C1 segment of cervical spinal cord (tissue), 14 donors: ENCODE data around the gene CHRNA1.

Source experiments
- DNase-seq, 14 donors: peaks; one replicate each; lab custom pipeline; 2025; lab: John Stamatoyannopoulos, UW

Gene CHRNA1

DNA sequence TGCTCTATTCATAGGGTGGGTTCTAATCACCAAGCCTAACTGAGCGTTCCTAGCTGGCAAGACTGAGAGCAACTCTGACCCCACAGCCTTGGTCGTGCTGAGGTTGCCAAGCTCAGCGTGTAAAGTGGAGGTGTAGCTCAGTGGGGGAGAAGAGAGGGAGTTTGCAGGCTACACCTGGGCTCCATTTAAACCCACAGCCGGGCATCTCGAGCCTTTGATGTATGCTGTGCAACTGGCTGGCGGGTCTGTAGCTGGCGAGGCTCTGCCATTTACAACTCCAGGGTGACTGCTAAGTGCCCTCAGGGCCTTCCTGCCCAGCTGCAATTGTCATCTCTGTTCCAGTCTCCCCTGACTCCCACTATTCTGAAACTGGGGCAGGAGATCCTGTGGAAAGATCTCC is 20.0 kb upstream of the CHRNA1 start:
- no peak for DNase-seq

DNA sequence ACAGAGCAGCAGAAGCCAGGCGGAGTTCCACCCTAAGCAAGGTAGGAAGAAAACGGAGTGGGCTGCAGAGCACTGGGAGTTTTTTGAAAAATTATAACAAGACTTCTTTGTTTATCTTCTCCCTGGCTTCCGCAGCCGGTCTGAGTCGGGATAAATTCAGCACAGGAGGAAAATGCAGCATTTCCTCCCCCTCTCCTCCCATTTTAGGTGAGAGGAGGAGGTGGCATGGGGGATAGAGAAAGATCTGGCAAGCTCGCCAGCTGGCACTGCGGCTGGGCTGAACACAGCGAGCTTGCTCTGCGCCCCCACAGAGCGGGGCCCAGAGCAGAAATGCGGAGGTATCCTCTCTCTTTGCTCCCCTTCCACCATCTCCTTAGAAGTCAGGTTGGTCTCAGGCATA is 17.7 kb upstream of the CHRNA1 start:
- no peak for DNase-seq

DNA sequence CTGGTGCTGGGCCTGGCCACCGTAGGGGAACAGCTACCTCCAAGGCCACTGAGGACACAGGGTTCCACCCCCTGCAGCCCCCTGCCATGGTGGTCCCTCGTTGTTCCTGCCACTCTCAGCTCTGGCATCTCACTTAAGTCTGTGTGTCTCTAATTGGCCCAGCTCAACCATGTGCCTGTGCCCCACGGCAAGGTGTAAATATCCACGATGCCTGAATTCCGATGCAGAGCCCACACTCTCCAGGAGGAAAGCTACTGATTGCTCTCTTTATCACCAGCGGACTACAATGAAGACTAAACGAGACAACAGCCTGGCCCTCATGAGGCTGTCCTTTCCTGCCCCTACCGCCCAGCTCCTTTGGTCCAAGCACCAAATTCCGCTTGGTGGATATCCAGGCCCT is 17.0 kb upstream of the CHRNA1 start:
- no peak for DNase-seq

DNA sequence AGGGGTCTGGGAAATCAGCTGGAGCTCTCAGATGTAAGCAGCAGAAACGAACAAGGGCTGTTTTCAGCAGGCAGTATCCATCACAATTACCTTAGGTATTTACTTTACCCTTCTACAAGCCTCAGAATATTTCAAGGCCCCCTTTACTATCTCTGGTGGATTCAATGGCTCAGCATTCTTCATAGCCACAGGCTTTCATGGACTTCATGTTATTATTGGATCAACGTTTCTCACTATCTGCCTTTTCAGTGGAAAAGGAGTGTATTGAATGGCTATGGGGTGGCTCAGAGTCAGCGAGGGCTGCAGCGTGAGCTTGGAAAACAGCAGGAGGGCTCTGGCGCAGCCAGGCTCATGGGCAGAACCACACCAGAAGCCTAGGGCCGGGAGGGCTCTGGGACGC is 16.6 kb upstream of the CHRNA1 start:
- no peak for DNase-seq

DNA sequence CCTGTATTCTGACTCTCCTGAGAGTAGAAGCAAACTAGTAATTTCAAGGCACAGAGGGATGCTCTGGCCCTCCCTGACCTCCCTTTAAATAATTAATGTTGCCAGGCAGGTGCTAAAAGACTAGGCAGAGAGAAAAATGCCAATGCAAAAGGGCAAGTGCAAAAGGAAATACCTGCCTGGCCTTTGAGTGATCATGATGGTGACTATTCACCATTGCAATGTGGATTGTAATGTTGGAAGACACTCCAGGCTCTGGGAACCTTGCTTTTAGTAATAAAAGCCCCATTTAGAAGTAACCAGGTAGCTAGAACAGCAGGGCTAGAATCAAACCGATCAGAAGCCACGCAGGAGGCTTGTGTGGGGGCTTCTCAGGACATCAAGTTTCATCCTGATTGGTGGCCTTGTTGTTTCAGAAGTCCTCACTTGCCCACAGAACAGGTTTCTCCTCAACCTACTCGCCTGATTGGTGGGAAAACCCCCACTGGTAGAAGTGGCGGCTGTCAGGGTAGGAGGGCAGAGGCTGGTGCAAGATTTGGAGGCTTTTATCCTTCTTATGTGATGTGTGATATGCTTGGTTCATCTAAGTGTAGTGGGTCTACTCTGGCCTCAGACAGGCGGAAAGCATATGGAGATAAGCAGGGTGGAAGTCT is 16.0 kb upstream of the CHRNA1 start:
- no peak for DNase-seq

DNA sequence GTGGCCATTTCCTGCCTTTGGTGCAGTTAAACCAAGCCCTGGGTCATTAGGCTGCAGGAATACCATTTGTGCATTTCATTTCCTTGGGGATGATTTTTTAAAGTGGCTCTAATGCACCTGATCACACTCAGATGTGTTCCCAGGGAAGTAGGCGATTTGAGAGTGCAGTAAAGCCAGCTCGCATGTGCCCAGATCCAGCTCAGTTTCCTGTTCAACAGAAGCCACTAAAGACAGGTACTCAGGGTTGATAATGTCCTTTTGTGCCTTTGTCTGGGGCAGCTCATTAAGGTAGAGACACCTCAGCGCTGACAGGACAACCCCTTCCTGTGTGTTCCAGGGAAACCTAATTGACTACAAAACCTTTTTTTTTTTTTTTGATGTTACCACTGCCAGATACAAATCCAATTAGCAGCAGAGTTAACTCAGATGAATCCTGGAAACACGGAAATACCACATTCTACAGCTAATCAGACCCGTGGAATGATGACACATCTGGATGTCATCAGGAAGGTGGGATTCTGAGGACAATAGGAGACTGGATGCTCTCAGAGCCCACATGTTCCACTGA is 15.2 kb upstream of the CHRNA1 start:
- no peak for DNase-seq

DNA sequence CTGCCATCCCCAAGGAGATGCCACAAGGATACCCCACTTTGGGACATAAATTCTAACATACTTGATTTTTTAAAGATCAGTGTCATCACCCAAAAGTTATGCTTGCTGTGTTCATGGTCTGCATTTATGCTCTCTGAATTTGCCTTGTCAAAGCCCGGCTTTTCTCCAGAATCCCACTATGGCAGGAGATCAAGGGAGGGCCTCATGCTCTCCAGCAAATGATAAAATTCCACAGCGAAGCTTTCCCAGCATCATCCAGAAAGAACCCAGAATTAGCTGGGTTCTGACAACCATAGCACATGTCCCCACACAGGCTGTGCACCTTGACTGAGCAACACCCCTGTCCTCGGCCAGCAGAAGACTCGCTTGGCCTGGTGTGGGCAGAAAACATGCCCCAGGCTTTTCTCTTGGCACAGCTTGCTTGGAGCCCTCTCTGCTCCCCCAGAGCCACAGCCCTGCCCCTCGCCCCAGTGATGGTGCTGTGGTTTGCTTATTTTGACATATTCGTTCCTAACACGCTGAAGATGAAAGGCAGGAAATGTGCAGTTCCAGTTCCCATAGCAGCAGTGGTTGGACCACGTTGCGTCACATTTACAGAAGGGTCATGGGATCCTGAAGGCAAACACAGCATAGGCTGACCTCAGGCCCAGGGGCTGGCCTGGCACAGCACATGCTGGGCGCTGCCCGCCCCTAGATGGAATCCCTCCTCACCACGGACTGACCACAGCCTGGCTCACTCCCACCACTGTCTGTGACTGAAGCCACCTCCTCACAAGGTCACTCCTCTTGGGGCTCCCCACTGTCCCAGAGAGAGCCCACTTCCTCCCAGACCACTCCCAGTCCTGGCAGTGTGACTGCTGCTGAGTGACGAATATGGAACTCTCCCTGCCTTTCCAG is 14.1 kb upstream of the CHRNA1 start:
- peak in 4 of 14 donors; percentile 7 to 42 (median 15) for DNase-seq

DNA sequence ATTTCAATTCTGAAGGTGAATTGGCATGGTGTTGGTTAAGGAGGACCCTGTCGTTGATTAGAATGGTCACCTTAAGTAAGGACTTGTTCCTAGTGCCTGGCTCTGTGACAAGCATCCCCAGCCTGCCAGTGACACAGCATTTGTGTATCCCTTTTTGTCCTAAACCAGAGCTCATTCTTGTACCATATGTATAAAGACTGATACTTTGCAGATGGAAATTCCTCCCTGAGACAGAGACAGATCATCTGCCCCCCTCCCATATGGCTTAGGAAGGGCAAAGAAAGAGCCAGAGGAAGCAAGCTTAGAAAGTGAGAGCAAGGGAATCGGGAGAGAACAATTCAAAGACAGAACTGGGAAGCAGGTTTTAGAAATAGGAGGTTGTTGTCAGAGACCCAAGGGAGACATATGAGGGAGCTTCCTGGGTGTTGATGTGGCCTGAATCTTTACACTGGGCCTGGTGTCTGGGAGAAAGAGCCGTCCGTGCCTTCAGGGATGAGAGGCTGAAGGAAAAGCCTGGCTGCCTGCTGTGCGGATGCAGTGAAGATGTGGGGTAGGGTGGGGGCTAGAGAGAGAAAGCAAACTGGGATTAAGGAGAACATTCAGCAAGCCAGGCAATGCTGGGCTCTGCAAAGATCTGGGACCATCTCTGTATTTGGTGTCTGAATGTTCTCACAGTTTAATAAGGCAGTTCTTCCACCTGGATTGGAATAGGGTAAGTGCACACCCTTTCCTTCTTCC is 13.2 kb upstream of the CHRNA1 start:
- no peak for DNase-seq

DNA sequence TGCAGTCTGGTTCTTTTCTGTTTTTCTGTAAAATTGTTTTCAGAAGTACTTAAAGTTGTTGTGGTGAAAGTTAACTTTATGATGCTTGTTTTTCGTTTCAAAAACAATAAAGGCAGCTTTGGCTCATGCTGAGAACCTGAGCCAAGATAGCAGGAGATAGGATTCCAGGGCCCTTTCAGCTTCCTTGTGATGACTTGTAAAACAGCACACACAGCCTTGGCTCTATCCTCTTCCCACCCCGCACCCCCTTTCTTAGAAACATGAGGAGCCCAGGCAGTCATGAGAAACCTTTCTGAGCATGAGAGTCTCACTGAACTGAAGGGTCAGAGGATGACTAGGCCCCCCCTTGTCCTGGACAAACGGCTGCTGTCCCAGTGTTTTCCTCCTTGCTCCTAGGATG is 12.4 kb upstream of the CHRNA1 start:
- DNase-seq = no peak

DNA sequence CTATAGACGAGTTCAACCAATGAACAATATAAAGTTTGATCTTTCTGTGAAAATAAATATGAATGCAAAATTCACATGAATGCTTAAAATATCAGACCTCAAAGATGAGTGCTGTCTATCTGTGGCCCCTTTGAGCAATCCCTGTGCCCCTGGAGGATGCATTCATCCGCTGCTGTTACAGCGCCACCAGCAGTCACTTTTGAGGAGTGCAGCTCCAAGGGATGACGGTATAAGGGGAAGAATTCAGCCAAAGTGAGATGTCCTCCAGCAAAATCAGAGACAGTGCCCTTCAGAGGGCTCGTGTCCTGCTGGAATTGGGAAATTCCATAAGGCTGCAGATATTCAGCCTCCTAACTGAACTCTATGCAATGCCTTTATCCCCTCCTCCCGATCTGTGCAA is 12.0 kb upstream of the CHRNA1 start:
- no peak for DNase-seq

DNA sequence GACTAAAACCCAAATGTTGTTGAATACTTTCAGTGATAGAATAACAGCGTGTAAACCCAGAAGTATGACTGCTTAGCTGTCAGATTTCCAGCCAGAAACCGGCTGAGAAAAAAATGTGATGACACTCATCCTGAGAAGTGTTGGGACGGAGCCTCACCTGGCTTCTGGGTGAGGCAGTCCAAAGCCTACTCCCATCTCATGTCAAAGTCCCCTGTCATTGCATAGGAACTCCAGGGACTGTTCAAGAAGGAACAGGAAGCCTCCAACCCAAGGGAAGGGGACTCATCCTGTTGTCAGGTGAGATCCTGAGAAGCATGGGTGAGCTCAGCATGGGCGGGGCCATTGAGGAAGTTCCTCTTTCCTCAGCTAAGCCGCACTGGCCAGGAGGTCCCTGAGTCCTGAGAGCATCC is 11.3 kb upstream of the CHRNA1 start:
- no peak for DNase-seq

DNA sequence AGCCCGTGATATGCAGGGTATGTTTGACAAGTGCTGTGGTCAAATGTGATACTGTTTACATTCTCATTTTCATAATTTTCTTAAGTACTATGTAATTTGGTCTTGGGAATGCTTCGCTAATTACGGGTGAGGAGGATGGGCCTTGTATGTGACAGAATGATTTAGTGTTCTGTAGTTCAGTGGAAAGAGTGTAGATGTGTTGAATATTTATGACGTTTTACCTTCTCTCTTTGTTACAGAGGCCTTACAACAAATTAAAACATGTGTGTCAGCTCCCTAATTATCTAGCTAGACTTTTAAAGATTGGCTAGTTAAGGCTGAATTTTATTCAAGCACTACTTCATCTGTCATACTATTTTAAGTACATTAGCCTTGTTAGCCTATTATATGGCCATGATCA is 10.6 kb upstream of the CHRNA1 start:
- no peak for DNase-seq

DNA sequence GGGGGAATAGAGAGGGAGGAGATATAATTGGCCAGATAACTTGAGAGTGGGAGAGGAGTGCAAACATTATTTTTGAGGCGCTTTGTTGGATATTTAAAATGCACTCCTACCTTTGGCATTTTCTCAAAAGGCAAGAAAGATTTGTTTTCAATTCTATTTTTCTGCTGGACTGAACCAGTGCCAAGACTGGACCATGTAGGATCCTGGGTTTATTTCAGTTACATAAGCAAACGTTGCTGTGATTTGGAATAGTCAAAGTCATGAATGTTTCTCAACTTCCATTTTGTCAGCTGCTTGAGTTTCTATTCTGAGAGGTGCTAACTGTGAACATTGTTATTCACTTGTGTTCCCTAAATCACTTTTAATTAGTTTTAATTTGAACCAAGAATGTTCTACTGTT is 8.9 kb upstream of the CHRNA1 start:
- DNase-seq = no peak

DNA sequence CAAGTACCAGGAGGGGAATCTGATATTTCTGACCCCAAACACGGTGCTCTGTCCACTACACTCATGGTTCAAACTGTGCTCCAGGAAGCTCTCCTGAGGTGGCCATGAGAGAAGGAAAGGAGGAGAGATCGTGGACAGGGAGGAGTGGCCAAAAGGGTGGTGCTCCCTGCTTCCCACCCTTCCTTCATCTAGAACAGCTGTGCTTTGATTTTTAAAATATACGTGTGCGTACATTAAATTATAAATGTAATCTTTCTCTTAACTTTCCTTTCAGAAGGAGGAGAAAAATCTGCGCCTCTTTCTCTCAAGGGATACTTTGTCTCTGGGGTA is 8.2 kb upstream of the CHRNA1 start:
- no peak for DNase-seq

DNA sequence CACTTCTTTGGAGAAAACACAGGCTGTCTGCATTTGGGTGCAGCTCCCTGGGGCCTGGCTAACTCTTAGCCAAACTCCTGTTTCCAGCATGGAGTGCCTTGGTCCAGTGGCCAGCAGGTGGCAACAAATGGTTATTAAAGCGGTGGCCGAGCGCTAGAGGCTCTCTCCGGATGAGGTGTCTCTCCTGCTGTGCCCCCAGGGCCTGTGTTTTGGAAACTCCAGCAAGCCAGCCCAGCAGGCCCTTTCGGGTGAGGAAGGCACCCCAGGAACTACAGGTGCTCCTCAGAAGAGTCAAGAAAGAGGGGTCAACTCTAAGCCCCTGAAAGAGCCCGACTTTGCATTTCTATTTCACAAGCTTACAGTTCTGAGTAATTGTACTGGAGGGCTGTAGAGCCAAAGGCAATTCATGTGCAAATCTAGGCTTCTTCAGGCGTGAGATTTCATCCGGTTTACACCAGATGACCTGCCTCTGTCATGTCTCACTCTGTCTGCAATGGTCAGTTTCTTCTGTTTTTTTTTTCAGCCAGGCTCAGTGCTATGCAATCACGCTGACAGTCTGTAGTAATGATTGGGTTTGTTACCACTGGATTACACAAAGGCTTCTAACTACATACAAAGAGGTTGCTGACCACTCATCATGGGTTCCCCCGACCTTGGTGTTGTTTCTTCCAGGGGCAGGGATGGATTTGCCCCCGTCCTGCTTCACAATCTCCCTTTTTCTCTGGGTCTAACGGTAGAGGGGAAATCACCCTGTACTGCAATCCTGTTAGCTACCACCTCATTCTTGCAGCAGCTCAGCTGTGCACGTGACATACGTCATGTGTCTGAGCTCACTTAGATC is 7.6 kb upstream of the CHRNA1 start:
- peak in 13 of 14 donors; percentile 5 to 74 (median 57) for DNase-seq

DNA sequence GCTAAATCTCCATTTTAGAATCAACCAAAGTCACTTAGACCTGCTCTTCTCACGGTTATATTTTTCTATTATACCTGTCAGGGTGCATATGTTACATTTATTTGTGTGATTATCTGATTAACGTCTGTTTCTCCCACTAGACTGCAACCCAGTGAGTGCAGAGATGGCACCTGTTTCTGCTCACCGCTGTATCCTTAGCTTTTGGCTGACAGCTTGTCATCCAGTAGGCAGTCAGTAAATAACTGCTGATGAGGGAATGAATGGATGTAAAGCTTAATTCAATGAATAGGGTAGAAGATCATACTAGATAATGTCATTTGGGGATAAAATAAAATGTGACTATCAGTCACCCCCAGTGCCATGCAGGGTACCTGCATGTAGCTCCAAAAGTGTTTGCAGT is 6.9 kb upstream of the CHRNA1 start:
- DNase-seq = no peak

DNA sequence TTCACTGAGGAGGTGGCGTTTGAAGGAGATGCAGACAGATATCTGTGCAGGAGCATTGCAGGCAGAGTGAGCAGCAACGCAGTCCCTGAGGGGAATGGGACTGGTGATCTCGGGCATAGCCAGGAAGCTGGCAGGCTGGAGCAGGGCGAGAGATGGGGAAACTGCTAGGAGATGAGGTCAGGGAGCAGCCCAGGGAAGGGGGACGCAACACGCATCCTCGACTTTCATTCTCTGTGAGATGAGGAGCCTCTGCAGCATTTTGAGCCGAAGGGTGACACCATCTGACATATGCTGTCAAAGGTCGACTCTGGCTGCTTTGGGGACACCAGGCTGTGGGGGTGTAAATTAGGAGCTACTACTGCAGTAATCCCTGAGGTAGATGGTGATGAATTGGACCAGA is 4.3 kb upstream of the CHRNA1 start:
- no peak for DNase-seq

DNA sequence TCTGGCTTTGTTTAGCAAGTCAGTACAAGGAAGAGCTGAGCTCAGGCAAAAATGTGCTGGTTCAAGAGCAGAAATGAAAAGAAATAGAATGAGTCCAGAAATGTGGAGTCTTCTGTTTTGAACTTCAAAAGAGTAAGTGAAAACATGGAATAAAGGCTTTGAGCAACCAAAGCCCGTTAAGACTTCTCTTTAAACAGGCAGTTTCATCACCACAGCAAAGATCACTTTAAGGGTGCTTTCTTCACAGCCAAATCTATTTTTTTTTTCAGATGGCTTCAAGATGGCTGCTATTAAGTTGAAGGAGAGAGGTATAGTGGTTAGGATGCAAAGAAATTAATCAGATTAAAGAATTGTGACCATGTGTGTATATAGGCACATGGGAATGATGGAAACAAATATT is 2.0 kb upstream of the CHRNA1 start:
- DNase-seq = no peak

DNA sequence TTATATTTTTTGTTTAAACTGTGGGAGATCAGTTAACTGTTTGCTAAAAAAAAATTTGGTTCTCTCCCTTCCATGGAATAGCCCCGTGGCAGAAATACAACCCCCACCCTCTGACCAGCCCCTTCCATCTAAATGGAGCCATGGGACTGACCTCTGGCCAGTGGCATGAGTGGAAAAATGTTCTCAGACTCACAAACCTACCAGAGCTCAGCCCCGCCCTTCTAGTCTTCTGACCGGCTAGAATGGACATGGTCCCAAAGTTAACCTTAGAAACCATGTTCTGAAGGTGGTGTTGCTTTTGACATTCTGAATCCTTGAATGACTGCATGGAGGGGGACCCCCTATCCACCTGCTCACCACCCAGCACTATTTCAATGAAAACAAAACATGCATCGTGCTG is 1.3 kb upstream of the CHRNA1 start:
- DNase-seq = no peak

DNA sequence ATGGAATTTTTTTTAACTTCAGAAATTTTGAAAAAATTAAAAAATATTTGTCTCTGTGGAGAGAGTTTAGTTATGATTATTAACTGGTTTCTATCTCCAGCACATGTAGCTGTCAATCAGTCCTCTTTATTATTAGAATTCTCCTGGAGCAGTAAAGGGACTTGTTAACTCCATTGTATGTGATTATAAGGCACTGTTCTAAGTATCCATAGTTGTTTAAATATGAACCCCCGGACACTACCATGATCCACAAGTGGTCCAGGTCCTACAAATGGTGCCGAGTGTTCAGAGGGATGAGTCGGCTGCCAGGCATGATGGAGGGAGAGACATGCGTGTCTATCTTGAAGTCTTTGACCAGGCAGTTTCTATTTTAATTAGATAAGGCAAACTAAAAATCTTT is 492 bp downstream of the CHRNA1 start:
- no peak for DNase-seq

DNA sequence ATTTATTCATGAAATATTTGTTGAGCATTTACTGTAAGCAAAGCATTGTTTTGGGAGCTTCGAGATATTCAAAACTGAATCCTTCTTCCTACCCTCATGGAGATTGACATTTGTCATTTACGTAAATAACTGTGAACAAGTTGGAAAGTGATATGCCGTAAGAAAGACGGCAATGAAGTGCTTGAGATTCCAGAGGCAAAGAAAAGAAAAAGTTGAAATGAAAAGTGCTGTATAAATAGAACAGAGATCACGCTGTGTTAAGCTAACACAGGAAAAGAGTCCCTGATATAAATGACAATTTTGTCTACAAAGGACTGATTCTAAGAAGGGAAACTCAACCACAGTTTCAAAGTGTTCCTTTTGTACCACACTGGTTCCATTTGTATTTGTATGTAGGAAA is 1.8 kb downstream of the CHRNA1 start:
- no peak for DNase-seq

DNA sequence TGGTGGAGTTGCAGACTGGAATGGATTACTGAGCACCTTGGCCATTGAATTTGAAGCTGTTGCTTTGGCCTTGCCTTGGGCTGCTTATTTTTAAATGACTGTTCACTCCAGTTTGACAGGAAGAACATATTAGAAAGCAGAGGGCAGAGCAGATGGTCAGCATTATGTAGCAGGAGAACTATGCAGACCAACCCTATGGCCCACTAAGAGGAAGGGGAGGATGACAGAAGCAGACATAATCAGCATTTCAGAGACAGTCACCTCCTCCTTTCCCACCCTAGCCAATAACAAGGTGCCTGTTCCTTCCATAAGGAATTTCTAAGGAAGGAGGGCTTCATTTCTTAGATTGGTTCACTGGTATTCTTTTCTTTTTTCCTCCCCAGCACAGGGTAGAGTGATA is 2.4 kb downstream of the CHRNA1 start:
- no peak for DNase-seq
